ENCODE measurements around the gene ZNF26.

The ZNF26 gene

DNA sequence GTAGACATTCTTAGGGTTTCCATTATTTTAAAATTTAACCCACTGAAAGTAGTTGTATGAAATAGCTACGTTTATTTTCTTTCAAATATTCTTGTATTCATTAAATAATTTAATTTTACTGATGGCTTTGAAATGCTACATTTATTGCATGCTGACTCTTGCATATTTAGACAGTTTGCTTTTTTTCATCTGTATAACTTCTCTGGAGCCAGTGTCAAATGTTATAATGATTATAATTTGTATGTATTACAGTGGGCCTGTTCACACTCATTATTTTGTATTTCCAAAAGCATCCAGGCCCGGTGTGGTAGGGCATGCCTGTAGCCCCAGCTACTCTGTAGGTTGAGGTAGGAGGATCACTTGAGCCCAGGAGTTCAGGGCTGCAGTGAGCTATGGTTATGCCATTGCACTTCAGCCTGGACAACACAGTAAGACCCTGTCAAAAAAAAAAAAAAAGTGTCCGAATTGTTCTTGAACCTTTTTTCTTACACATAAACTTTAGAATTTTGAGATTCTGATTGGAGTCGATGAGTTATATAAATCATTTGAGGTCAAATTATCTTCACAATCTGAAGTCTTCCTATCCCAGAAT, 52.0 kb downstream of the ZNF26 start:
- peak overlapping the region; percentile 88 for H3K4me3 ChIP-seq (ENCODE audit: low read length)
- H3K27ac ChIP-seq (ENCODE audit: low read length): no peak overlapping the region
- no peaks in the 10 kb centered on the region for H3K4me1 ChIP-seq (ENCODE audit: insufficient read depth, low read length)
- H3K9me3 ChIP-seq (ENCODE audit: insufficient read depth, low read depth, low read length): peaks cover 64% of the 10 kb centered on the region
- H3K27me3 ChIP-seq (ENCODE audit: insufficient read depth, low read length): no peaks in the 10 kb centered on the region
- peak overlapping the region; percentile 94 for H3K9ac ChIP-seq (ENCODE audit: low read depth, low read length)
- H3K36me3 ChIP-seq (ENCODE audit: insufficient read depth, low read depth, low read length): peaks cover 43% of the 10 kb centered on the region

- Histone ChIP-seq H3K27me3 (ENCODE audit: insufficient read depth, low read length) (no peaks in the 10 kb centered on the region), H3K27ac (ENCODE audit: low read length) (no peak overlapping the region), H3K4me3 (ENCODE audit: low read length) (0 out of 2 replicates have a peak overlapping the region, but pooled peaks have one; percentile 40), H3K4me1 (ENCODE audit: insufficient read depth, low read length) (no peaks in the 10 kb centered on the region), H3K9me3 (ENCODE audit: insufficient read depth, low read depth, low read length) (peaks cover 98% of the 10 kb centered on the region), H3K9ac (ENCODE audit: low read depth, low read length) (no peak overlapping the region), H3K36me3 (ENCODE audit: insufficient read depth, low read depth, low read length) (peaks cover 99% of the 10 kb centered on the region)
These were observed 60.5 kb downstream of the ZNF26 start for GRCh38 chr12:133046698-133047097.

- H3K27me3 ChIP-seq (ENCODE audit: insufficient read depth, low read length): no peaks in the 10 kb centered on the region
- peak overlapping the region; percentile 33 for H3K4me3 ChIP-seq (ENCODE audit: low read length)
- H3K27ac ChIP-seq (ENCODE audit: low read length): no peak overlapping the region
- H3K9me3 ChIP-seq (ENCODE audit: insufficient read depth, low read depth, low read length): peaks cover 95% of the 10 kb centered on the region
- H3K4me1 ChIP-seq (ENCODE audit: insufficient read depth, low read length): no peaks in the 10 kb centered on the region
- H3K9ac ChIP-seq (ENCODE audit: low read depth, low read length): no peak overlapping the region
- peaks cover 75% of the 10 kb centered on the region for H3K36me3 ChIP-seq (ENCODE audit: insufficient read depth, low read depth, low read length)
These were observed 71.3 kb downstream of the ZNF26 start for GRCh38 chr12:133057446-133057845.

DNA sequence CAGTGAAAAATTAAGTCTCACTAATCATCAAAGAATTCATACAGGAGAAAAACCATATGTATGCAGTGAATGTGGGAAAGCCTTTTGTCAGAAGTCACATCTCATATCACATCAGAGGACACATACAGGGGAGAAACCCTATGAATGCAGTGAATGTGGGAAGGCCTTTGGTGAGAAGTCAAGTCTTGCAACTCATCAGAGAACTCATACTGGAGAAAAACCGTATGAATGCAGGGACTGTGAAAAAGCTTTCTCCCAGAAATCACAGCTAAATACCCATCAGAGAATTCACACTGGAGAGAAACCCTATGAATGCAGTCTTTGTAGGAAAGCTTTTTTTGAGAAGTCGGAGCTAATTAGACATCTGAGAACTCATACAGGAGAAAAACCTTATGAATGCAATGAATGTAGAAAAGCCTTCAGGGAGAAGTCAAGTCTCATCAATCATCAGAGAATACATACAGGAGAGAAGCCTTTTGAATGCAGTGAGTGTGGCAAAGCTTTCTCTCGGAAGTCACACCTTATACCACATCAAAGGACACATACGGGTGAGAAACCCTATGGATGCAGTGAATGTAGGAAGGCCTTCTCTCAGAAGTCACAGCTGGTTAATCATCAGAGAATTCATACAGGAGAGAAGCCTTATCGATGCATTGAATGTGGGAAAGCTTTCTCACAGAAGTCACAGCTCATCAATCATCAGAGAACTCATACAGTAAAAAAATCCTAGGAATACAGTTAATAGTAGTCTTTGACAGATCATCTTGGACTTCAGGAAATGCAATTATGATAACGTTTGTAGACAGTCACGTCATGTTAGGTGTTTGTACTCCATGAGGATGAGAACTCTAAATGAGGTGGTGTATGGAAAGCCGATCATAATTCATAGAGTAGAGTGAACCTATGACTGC, 72.3 kb downstream of the ZNF26 start:
- Histone ChIP-seq H3K4me1 (ENCODE audit: insufficient read depth, low read length) (no peaks in the 10 kb centered on the region), H3K27me3 (ENCODE audit: insufficient read depth, low read length) (no peaks in the 10 kb centered on the region), H3K9ac (ENCODE audit: low read depth, low read length) (no peak overlapping the region), H3K4me3 (ENCODE audit: low read length) (peak overlapping the region; percentile 33), H3K36me3 (ENCODE audit: insufficient read depth, low read depth, low read length) (peaks cover 65% of the 10 kb centered on the region), H3K27ac (ENCODE audit: low read length) (no peak overlapping the region), H3K9me3 (ENCODE audit: insufficient read depth, low read depth, low read length) (peaks cover 95% of the 10 kb centered on the region)

GRCh38 chr12:133061954-133062353, 75.8 kb downstream of the ZNF26 start:
- H3K27me3 ChIP-seq (ENCODE audit: insufficient read depth, low read length): no peaks in the 10 kb centered on the region
- no peak overlapping the region for H3K27ac ChIP-seq (ENCODE audit: low read length)
- peaks cover 37% of the 10 kb centered on the region for H3K36me3 ChIP-seq (ENCODE audit: insufficient read depth, low read depth, low read length)
- peaks cover 98% of the 10 kb centered on the region for H3K9me3 ChIP-seq (ENCODE audit: insufficient read depth, low read depth, low read length)
- no peaks in the 10 kb centered on the region for H3K4me1 ChIP-seq (ENCODE audit: insufficient read depth, low read length)
- no peak overlapping the region for H3K4me3 ChIP-seq (ENCODE audit: low read length)
- H3K9ac ChIP-seq (ENCODE audit: low read depth, low read length): no peak overlapping the region

- Histone ChIP-seq H3K27me3 (ENCODE audit: insufficient read depth, low read length) (no peaks in the 10 kb centered on the region), H3K9ac (ENCODE audit: low read depth, low read length) (no peak overlapping the region), H3K9me3 (ENCODE audit: insufficient read depth, low read depth, low read length) (peaks cover 97% of the 10 kb centered on the region), H3K36me3 (ENCODE audit: insufficient read depth, low read depth, low read length) (peaks cover 21% of the 10 kb centered on the region), H3K27ac (ENCODE audit: low read length) (no peak overlapping the region), H3K4me3 (ENCODE audit: low read length) (peak overlapping the region; percentile 9; the same call in 1 of the 2 replicates), H3K4me1 (ENCODE audit: insufficient read depth, low read length) (no peaks in the 10 kb centered on the region)
These were observed 77.4 kb downstream of the ZNF26 start for GRCh38 chr12:133063556-133063955.

- no peaks in the 10 kb centered on the region for H3K27me3 ChIP-seq (ENCODE audit: insufficient read depth, low read length)
- H3K9me3 ChIP-seq (ENCODE audit: insufficient read depth, low read depth, low read length): peaks cover 82% of the 10 kb centered on the region
These were observed 87.7 kb downstream of the ZNF26 start for GRCh38 chr12:133073836-133074235.

More at GRCh38 chr12:133073836-133074235, 87.7 kb downstream of the ZNF26 start:
- Histone ChIP-seq H3K36me3 (ENCODE audit: insufficient read depth, low read depth, low read length) (no peaks in the 10 kb centered on the region), H3K4me3 (ENCODE audit: low read length) (no peak overlapping the region), H3K27ac (ENCODE audit: low read length) (no peak overlapping the region), H3K9ac (ENCODE audit: low read depth, low read length) (no peak overlapping the region), H3K4me1 (ENCODE audit: insufficient read depth, low read length) (no peaks in the 10 kb centered on the region)

Data from iPS-20b (cell line).